Measurements from ENCODE around the gene KRTAP2-1.
"Not testable (repeated sequence)": the region's sequence is repeated elsewhere in the genome, so short reads cannot be mapped to it uniquely, and the experiment has no call there.

Gene KRTAP2-1

GRCh38 chr17:41065016-41065689 lies 18.0 kb upstream of the KRTAP2-1 start:
- not testable (repeated sequence) for H3K27ac Mint-ChIP-seq; H3K4me1 Mint-ChIP-seq (ENCODE audit: low read depth in 2 of 2); H3K36me3 Mint-ChIP-seq (ENCODE audit: insufficient read depth); H3K4me3 Mint-ChIP-seq; DNase-seq; ATAC-seq (replicated peaks); H3K9me3 Mint-ChIP-seq
- H3K27me3 Mint-ChIP-seq = peaks cover 12 to 19% of the 10 kb centered on the region in 2 donors

GRCh38 chr17:41064301-41064700 lies 17.2 kb upstream of the KRTAP2-1 start:
- ATAC-seq (replicated peaks) = no peak
- H3K27me3 Mint-ChIP-seq = peaks cover 20 to 26% of the 10 kb centered on the region in 2 donors
- no peaks in the 10 kb centered on the region for H3K36me3 Mint-ChIP-seq (ENCODE audit: insufficient read depth)

GRCh38 chr17:41063449-41063848 lies 16.3 kb upstream of the KRTAP2-1 start:
- no peaks in the 10 kb centered on the region for H3K36me3 Mint-ChIP-seq (ENCODE audit: insufficient read depth)
- H3K9me3 Mint-ChIP-seq = no peaks in the 10 kb centered on the region
- DNase-seq = no peak
- H3K27me3 Mint-ChIP-seq = peaks cover 29 to 34% of the 10 kb centered on the region in 2 donors
- no peak overlapping the region for H3K4me3 Mint-ChIP-seq
- ATAC-seq (replicated peaks) = no peak
- H3K4me1 Mint-ChIP-seq (ENCODE audit: low read depth in 2 of 2) = no peaks in the 10 kb centered on the region
- no peak overlapping the region for H3K27ac Mint-ChIP-seq

More at GRCh38 chr17:41064301-41064700, 17.2 kb upstream of the KRTAP2-1 start:
- Mint-ChIP-seq H3K4me1 (ENCODE audit: low read depth in 2 of 2) (no peaks in the 10 kb centered on the region), H3K27ac (no peak overlapping the region), H3K9me3 (no peaks in the 10 kb centered on the region), H3K4me3 (no peak overlapping the region)
- DNase-seq = no peak

- Mint-ChIP-seq H3K36me3 (ENCODE audit: insufficient read depth) (no peaks in the 10 kb centered on the region), H3K9me3 (peaks cover 0 to 7% of the 10 kb centered on the region in 2 donors), H3K4me1 (ENCODE audit: low read depth in 2 of 2) (no peaks in the 10 kb centered on the region), H3K27ac (no peak overlapping the region), H3K27me3 (peaks cover 38 to 44% of the 10 kb centered on the region in 2 donors), H3K4me3 (no peak overlapping the region)
- ATAC-seq (replicated peaks) (no peak), DNase-seq (no peak)
These were observed 14.8 kb upstream of the KRTAP2-1 start for GRCh38 chr17:41061964-41062363.

- Mint-ChIP-seq H3K4me1 (ENCODE audit: low read depth in 2 of 2) (no peaks in the 10 kb centered on the region), H3K36me3 (ENCODE audit: insufficient read depth) (no peaks in the 10 kb centered on the region), H3K27me3 (peaks cover 38 to 56% of the 10 kb centered on the region in 2 donors), H3K9me3 (peaks cover 0 to 7% of the 10 kb centered on the region in 2 donors), H3K27ac (no peak within 1 kb of the TSS), H3K4me3 (no peak within 1 kb of the TSS)
- ATAC-seq (replicated peaks) (no peak), DNase-seq (no peak)
These were observed 13.0 kb upstream of the KRTAP2-1 start, which contains the start of gene KRTAP2-3 for GRCh38 chr17:41060052-41060604. Gene KRTAP2-3 (minus strand): TSS chr17:41060114. CDS start chr17:41060050, 64 bp downstream.

GRCh38 chr17:41059276-41060051 lies 12.3 kb upstream of the KRTAP2-1 start:
- peaks cover 39 to 58% of the 10 kb centered on the region in 2 donors for H3K27me3 Mint-ChIP-seq
- not testable (repeated sequence) for H3K27ac Mint-ChIP-seq; ATAC-seq (replicated peaks); H3K9me3 Mint-ChIP-seq; H3K4me1 Mint-ChIP-seq (ENCODE audit: low read depth in 2 of 2); DNase-seq; H3K36me3 Mint-ChIP-seq (ENCODE audit: insufficient read depth); H3K4me3 Mint-ChIP-seq

GRCh38 chr17:41058741-41059140 lies 11.6 kb upstream of the KRTAP2-1 start:
- no peaks in the 10 kb centered on the region for H3K4me1 Mint-ChIP-seq (ENCODE audit: low read depth in 2 of 2)
- ATAC-seq (replicated peaks) = no peak
- no peak overlapping the region for H3K27ac Mint-ChIP-seq
- no peak overlapping the region for H3K4me3 Mint-ChIP-seq
- peaks cover 0 to 7% of the 10 kb centered on the region in 2 donors for H3K9me3 Mint-ChIP-seq
- H3K27me3 Mint-ChIP-seq = peaks cover 46 to 65% of the 10 kb centered on the region in 2 donors
- DNase-seq = no peak
- no peaks in the 10 kb centered on the region for H3K36me3 Mint-ChIP-seq (ENCODE audit: insufficient read depth)

- peaks cover 0 to 7% of the 10 kb centered on the region in 2 donors for H3K9me3 Mint-ChIP-seq
- H3K27ac Mint-ChIP-seq = no peak overlapping the region
- H3K27me3 Mint-ChIP-seq = peaks cover 56 to 77% of the 10 kb centered on the region in 2 donors
- DNase-seq = no peak
- no peak overlapping the region for H3K4me3 Mint-ChIP-seq
- no peaks in the 10 kb centered on the region for H3K36me3 Mint-ChIP-seq (ENCODE audit: insufficient read depth)
- H3K4me1 Mint-ChIP-seq (ENCODE audit: low read depth in 2 of 2) = no peaks in the 10 kb centered on the region
- ATAC-seq (replicated peaks) = no peak
These were observed 10.4 kb upstream of the KRTAP2-1 start for GRCh38 chr17:41057547-41057946.

GRCh38 chr17:41055130-41055529 lies 8.0 kb upstream of the KRTAP2-1 start, which contains the start of gene KRTAP2-2:
Gene KRTAP2-2 (minus strand): TSS chr17:41055230. CDS start chr17:41055211, 19 bp downstream.
- not testable (repeated sequence) for ATAC-seq (replicated peaks); DNase-seq; H3K27ac Mint-ChIP-seq; H3K4me3 Mint-ChIP-seq; H3K36me3 Mint-ChIP-seq (ENCODE audit: insufficient read depth); H3K9me3 Mint-ChIP-seq; H3K4me1 Mint-ChIP-seq (ENCODE audit: low read depth in 2 of 2)
- H3K27me3 Mint-ChIP-seq = peaks cover 48 to 79% of the 10 kb centered on the region in 2 donors

GRCh38 chr17:41054556-41054955 lies 7.4 kb upstream of the KRTAP2-1 start:
- not testable (repeated sequence) for H3K9me3 Mint-ChIP-seq; H3K27ac Mint-ChIP-seq; H3K36me3 Mint-ChIP-seq (ENCODE audit: insufficient read depth); DNase-seq; ATAC-seq (replicated peaks); H3K4me3 Mint-ChIP-seq; H3K4me1 Mint-ChIP-seq (ENCODE audit: low read depth in 2 of 2)
- H3K27me3 Mint-ChIP-seq = peaks cover 50 to 77% of the 10 kb centered on the region in 2 donors

GRCh38 chr17:41054025-41054424 lies 6.9 kb upstream of the KRTAP2-1 start:
- H3K9me3 Mint-ChIP-seq = peaks cover 0 to 7% of the 10 kb centered on the region in 2 donors
- ATAC-seq (replicated peaks) = no peak

GRCh38 chr17:41052566-41052965 lies 5.5 kb upstream of the KRTAP2-1 start:
- ATAC-seq (replicated peaks) = no peak
- Mint-ChIP-seq H3K27me3 (peaks cover 51 to 74% of the 10 kb centered on the region in 2 donors), H3K9me3 (peaks cover 0 to 3% of the 10 kb centered on the region in 2 donors), H3K4me1 (ENCODE audit: low read depth in 2 of 2) (no peaks in the 10 kb centered on the region), H3K36me3 (ENCODE audit: insufficient read depth) (no peaks in the 10 kb centered on the region), H3K4me3 (no peak overlapping the region), H3K27ac (no peak overlapping the region)
- DNase-seq = no peak

More at GRCh38 chr17:41054025-41054424, 6.9 kb upstream of the KRTAP2-1 start:
- H3K4me3 Mint-ChIP-seq = no peak overlapping the region
- no peak overlapping the region for H3K27ac Mint-ChIP-seq
- H3K27me3 Mint-ChIP-seq = peaks cover 47 to 74% of the 10 kb centered on the region in 2 donors
- no peak for DNase-seq
- H3K4me1 Mint-ChIP-seq (ENCODE audit: low read depth in 2 of 2) = no peaks in the 10 kb centered on the region
- no peaks in the 10 kb centered on the region for H3K36me3 Mint-ChIP-seq (ENCODE audit: insufficient read depth)

GRCh38 chr17:41049110-41049509 lies 2.0 kb upstream of the KRTAP2-1 start:
- H3K9me3 Mint-ChIP-seq = no peaks in the 10 kb centered on the region
- DNase-seq = no peak
- H3K27ac Mint-ChIP-seq = no peak overlapping the region
- no peak for ATAC-seq (replicated peaks)
- no peak overlapping the region for H3K4me3 Mint-ChIP-seq
- peaks cover 0 to 2% of the 10 kb centered on the region in 2 donors for H3K4me1 Mint-ChIP-seq (ENCODE audit: low read depth in 2 of 2)
- peaks cover 67 to 68% of the 10 kb centered on the region in 2 donors for H3K27me3 Mint-ChIP-seq
- no peaks in the 10 kb centered on the region for H3K36me3 Mint-ChIP-seq (ENCODE audit: insufficient read depth)
